ENCODE results near the gene CIPC. TPM values are rescaled to one million over a fixed set of nuclear protein-coding genes. Genes with fewer than 3 reads are reported as not detected.

Gene CIPC
- total RNA-seq, 2 experiments from 2014 or later, result 20.9 to 43.4 TPM

- no TSS peak for BruUV-seq (replicated peaks)
- TF ChIP-seq CTCF (conservative IDR thresholded peaks at IDR 0.05; ENCODE audit: low read length) (no peak), EZH2phosphoT487 (IDR thresholded peaks at IDR 0.05; ENCODE audit: borderline replicate concordance, low read depth, low read length) (no peak)
- intact Hi-C loops (cut with micrococcal nuclease; ENCODE audit: unreplicated experiment), result loop anchor here (10.0 kb wide), 1 partner anchor 368 kb away; no protein-coding TSS in a partner anchor
- H3K9me2 ChIP-seq (ENCODE audit: insufficient read depth, low read length), result no peaks in the 10 kb centered on the region
- ChIA-PET CTCF (ENCODE audit: unreplicated experiment) (no interaction called here), POLR2A (no interaction called here)
- no peak overlapping the region for H3K4me3 ChIP-seq (ENCODE audit: low read depth, low read length, poor library complexity, severe bottlenecking)
- H3K4me2 ChIP-seq (ENCODE audit: low read length), result no peak overlapping the region
- no peaks in the 10 kb centered on the region for H4K20me1 ChIP-seq (ENCODE audit: insufficient read depth, low read length)
- H3K36me3 ChIP-seq (ENCODE audit: insufficient read depth, low read length), result no peaks in the 10 kb centered on the region; the same call in 1 of the 2 replicates
- H3K27ac ChIP-seq (ENCODE audit: low read depth, low read length, poor library complexity, severe bottlenecking), result no peak overlapping the region
- H2AFZ ChIP-seq (ENCODE audit: low read length), result no peak overlapping the region
- no peak for DNase-seq (ENCODE audit: low spot score)
- H3K79me2 ChIP-seq (ENCODE audit: insufficient read depth, low read depth, low read length), result peaks cover 8% of the 10 kb centered on the region; the same call in 1 of the 2 replicates
- peaks cover 14% of the 10 kb centered on the region for H3K9me3 ChIP-seq (ENCODE audit: low read length)
- peaks cover 12% of the 10 kb centered on the region for H3K4me1 ChIP-seq (ENCODE audit: insufficient read depth, low read length, poor library complexity, severe bottlenecking)
Measured at GRCh38 chr14:77092676-77093075, 5.4 kb upstream of the CIPC start.

DNA sequence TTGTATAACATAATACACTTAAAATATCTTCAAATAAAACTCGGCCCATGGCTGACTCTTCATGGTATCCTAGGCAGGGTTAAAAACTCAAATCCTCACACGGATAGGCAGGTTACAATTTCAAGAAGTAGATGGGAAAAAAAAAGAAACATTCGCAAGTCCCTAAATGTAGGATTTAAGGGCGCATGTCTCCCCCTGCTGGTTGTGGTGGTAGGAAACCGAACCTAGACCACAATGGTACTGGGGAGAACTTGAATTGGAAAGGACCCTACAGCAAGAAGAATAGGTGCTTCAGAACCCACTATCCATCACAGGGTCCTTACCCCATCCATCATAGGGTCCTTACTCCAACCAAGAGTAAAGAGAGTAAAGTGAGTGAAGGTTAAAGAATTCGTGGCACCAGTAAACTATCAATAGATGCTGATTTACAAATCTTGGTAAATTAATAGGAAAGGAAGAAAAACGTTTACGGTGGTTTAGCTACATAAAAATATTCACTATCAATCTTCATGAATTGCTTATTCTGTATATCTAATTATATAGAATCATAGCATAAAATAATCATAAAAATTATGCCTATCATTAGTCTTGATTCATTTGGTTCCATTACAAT is 3.3 kb upstream of the CIPC start:
- no peak overlapping the region for H3K27ac ChIP-seq (ENCODE audit: low read depth, low read length, poor library complexity, severe bottlenecking)
- intact Hi-C loops (cut with micrococcal nuclease; ENCODE audit: unreplicated experiment), result loop anchor here (5.0 to 10.0 kb wide), 2 partner anchors 58 to 370 kb away; no protein-coding TSS in a partner anchor
- DNase-seq (ENCODE audit: low spot score), result peak; percentile 79
- H3K79me2 ChIP-seq (ENCODE audit: insufficient read depth, low read depth, low read length), result peaks cover 23% of the 10 kb centered on the region; the same call in 1 of the 2 replicates
- H3K36me3 ChIP-seq (ENCODE audit: insufficient read depth, low read length), result no peaks in the 10 kb centered on the region; the same call in 1 of the 2 replicates
- H2AFZ ChIP-seq (ENCODE audit: low read length), result no peak overlapping the region
- TF ChIP-seq EZH2phosphoT487 (IDR thresholded peaks at IDR 0.05; ENCODE audit: borderline replicate concordance, low read depth, low read length) (no peak), CTCF (conservative IDR thresholded peaks at IDR 0.05; ENCODE audit: low read length) (peak; percentile 96)
- POLR2A ChIA-PET, result interaction anchor here (0.6 to 3.1 kb wide), 4 partner anchors 28 to 369 kb away, joined by 3 to 14 read pairs (median 3); no protein-coding TSS in a partner anchor
- H3K9me2 ChIP-seq (ENCODE audit: insufficient read depth, low read length), result no peaks in the 10 kb centered on the region
- H3K4me2 ChIP-seq (ENCODE audit: low read length), result no peak overlapping the region
- peaks cover 14% of the 10 kb centered on the region for H3K9me3 ChIP-seq (ENCODE audit: low read length)
- peaks cover 21% of the 10 kb centered on the region for H3K4me1 ChIP-seq (ENCODE audit: insufficient read depth, low read length, poor library complexity, severe bottlenecking)
- no TSS peak for BruUV-seq (replicated peaks)
- H3K4me3 ChIP-seq (ENCODE audit: low read depth, low read length, poor library complexity, severe bottlenecking), result no peak overlapping the region
- CTCF ChIA-PET (ENCODE audit: unreplicated experiment), result interaction anchor here (0.8 kb wide), 1 partner anchor 9 kb away, joined by 3 read pairs; no protein-coding TSS in a partner anchor
- H4K20me1 ChIP-seq (ENCODE audit: insufficient read depth, low read length), result no peaks in the 10 kb centered on the region
